GM18858 (cell line): Measurements from ENCODE around the gene ITGA2.
"Not testable (repeated sequence)": the region's sequence is repeated elsewhere in the genome, so short reads cannot be mapped to it uniquely, and the experiment has no call there.

ENCODE experiments used
- ATAC-seq: cut with Tn5 transposase; IDR thresholded peaks from one replicate; pipeline ENCODE4 v1.9.1; 2021; ENCODE audit not compliant: unreplicated experiment

ITGA2 gene

DNA sequence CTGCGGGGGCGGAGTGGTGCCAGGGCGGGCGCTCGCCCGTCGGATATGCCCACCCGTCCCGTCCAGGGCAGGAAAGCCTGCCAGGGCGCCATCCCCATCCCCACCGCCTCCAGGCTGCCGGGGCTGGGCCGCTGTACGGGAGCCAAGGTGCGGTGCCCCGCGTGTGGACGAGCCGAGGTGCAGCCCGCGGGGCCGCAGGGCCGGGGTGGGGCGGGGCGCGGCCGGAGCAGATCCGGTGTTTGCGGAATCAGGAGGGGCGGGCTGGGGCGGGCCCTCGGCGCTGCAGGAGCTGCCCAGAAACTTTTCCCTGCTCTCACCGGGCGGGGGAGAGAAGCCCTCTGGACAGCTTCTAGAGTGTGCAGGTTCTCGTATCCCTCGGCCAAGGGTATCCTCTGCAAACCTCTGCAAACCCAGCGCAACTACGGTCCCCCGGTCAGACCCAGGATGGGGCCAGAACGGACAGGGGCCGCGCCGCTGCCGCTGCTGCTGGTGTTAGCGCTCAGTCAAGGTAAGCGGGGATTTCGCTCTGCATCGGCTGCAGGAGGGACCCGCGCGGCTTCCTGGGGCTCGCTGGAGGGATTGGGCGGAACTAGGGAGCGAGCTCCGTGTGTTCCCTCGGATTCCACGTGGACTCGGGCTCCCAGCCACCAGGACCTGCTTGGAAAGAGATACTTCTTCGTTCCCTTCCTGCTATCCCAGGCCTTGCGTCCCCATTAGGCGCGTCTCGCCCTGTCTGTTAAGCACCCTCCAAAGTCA is at the start of gene ITGA2:
TSS of gene ITGA2 (plus strand) at position 328 of the 756 bp plus-strand sequence. CDS start at position 445, 117 bp downstream.
- no peak for ATAC-seq

DNA sequence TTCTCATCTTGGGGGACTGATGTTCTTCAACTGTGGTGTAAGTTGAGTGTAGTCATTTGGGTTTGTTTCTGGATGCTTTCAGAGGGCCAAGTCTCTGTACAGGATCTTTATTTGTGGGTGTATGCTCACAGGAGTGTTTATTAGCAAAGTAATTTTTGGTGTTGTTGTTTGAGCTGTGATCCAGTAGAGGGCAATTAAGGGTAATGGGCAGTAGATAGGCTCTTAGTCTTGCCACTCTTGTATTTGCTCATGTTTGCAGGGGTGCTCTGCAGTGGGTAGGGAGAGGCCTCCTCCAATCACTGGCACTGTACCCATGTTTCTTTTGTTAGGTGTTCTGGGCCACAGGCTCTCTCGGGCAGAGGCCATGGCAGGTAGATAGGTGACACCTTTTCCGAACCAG is 45.9 kb upstream of the ITGA2 start:
- peak; percentile 52 for ATAC-seq

DNA sequence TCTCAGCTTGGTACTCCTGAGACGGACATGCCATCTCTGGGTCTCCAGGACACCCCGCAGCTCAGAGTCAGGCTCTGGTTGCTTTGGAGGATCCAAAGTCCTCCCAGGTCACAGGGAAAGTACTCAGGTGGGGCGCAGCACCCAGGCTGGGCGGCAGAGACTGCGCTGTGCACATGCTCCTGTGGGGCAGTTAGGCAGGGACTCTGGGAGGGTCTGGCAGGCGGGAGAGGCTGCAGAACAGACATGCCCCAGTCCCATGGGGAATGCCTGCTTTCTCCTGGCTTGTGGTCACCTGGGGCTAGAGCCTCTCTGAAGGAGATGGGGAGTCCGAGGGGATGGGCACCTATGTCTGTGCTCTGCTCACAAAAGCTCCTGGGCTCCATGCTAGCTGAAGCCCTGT is 45.3 kb upstream of the ITGA2 start:
- ATAC-seq = no peak

DNA sequence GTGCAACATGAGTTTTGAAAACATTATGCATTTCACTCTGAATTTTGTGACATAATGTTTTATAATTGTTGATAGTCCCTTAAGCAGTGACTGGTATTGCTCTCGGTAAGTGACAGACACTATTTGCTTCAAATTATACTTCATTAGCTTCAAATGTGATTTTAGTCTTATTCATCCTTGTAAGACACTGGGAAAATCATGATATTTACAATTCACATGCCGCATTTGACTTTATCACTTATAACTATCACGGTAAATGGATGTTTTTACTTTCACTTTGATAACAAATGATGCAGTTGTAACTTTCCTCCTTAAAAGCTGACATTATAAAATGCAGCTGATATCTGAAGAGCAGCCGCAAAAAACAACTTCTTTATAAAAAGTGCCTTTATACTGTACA is 44.1 kb upstream of the ITGA2 start:
- no peak for ATAC-seq

DNA sequence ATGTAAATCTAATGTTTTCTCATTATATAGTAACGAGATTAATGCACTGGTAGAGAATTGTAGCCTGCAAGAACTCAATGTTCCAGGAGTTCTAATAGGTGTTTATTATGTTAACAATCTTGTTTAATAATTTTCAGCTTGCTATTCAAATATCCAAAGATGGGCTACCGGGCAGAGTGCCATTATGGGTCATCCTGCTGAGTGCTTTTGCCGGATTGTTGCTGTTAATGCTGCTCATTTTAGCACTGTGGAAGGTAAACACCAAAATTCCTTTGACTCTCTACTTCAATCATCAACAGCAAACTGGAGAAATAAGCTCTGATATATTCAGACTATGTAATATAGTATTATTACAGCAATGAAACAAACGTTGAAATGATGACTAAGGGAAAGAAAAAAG is 41.9 kb upstream of the ITGA2 start:
- ATAC-seq = no peak

DNA sequence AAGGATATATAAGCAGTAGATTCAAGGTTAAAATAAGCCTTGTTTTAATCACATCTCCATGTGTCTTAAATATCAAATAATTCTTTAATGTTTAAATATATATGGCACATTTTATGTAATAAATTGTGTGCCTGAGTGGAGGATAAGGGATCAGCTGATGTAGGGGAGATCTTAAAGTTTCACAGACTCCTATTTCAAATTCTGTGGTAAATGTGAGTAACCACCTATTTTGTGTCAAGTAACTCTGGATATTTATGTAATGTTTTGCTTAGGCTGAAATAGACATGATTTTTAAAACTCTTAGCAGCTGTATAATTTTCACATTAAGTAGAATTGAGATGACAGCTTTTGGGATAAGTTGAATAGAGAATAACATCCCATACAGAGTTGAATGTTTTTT is 41.3 kb upstream of the ITGA2 start:
- no peak for ATAC-seq

DNA sequence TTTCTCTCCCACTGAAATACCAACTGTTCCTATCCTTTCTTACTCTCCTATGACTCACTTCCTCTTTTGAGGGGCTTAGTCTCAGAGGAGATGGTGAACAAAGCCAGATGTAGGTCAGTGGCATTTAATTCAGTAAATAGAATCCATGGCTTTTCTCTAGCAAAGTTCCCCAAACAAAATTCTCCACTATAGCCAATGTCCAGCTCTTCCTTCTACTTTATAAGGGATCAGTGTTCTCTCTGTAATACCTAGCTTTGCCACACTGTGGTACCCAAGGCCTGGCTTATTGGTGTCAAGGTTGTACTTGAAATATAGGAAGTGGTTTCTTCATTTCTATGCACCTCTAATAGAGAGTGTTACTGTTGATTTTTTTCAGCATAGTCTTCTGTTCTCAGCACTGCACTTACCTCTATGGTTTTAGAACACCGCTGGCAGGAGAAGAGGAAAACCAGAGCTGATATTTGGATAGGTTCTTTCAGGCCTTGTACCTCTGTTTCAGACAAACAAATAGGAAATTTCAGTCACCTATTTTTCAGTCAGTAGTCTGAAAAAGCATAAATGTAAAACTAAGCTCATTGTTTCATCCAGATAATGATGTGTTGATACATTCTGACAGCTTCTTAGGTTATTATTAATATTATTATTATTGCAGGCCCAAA is 40.6 kb upstream of the ITGA2 start:
- ATAC-seq = peak; percentile 99

DNA sequence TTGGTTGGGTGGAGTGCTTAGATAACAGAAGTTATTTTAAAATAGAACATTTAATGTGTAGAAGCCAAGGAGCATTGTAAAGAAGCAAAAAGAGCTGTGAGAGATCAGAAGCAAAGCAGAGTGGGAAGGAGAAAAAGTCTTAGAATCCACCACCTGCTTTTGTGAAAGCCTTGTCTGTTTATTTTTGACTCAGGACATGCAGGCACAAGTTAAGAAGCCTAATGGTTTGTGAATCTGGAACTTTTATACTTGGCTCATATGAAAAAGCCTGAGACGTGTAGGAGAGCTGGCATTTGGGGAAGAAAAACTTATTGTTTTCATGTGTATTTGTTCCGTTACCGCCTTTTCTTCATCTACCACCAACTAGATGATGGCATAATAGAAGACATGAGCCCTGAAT is 38.5 kb upstream of the ITGA2 start:
- no peak for ATAC-seq

DNA sequence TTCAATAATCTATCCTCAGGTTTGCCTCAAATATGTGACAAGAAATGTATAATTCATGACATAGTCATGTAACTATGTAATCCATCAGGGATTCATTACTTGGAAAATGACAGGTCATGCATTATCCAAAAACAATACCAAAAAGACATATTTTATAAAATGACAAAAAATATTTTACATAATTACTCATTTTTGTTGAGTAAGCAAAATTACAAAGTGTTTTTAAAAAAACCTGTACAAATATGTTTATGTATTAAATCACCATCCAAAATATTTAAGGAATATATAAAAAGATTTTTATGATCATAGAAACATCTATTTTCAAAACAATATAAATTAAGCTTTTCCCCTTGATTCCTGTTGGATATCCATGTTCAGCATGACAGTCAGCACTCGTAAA is 36.7 kb upstream of the ITGA2 start:
- ATAC-seq = no peak

DNA sequence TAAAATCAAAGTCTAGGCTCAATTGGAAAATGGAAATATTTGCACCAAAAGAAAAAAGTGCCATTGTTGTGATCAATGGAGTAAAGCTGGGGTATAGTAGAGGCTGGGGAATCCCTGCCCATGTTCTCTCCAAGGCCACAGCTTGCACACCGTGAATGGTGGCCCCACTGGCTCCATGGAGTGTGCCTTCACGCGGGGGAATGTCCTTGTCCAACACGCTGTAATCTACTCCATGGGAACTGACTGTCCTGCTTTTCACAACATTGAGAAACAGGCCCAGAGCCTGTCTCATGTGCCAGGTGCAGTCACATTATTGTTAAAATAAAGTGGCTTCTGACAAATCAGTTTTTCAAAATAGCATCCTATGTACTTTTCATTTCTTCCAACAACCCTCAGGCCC is 33.1 kb upstream of the ITGA2 start:
- no peak for ATAC-seq

DNA sequence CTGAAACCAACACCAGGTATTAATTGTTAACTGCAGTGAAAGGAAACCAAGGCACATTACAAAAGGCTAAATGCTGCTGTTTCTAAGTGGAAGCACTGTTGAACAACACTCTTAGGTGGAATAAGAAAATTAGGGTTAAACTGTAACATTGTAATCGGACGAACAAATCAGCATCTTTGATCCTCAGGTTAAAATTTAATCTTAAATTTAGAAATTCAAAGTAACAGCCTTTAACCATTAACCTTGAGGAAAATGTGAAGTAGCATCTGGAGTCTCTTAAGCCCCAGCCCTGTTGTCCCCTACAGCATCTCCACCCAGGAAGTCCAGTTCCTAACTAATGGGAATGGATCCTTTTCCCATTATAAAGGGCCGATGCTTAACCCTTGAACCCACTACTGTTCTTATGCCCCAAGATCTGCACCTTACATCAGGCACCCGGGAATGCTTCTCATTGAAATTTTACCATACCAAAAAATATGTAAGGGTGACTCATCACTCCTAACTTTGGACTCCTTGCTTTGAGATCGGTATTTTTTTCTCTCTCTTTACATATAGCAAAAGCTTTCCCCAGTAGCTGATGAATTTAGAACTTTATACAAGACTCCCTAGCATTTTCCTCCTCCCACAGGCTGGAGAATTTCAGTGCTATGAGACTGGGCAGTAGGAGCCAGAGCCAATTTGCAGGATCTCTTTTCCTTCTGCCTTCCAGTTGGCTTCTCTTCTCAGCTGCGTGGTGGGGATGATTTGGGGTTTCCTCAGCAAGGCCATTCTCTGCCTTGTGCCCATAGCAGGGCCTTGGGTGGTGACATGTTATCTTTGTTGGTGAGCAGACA is 32.0 kb upstream of the ITGA2 start:
- peak; percentile 60 for ATAC-seq

DNA sequence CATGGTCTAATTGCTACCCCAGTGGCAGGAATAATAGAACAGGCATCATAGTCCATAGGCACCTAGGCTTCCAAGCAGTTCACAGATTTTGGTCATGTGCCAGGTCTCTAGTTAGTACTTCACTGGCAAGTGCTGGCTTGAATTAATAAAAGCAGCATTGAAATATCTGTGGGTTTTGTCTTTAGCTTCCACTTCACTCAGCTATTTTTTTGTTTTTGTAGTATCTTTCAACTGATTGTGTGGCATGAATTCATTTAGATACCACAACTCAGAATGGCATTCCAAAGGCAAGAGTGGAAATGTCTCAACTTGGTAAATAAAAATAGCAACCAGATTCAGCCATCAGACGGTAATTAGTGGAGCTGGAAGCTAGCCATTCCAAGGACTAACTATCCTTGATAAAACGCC is 27.9 kb upstream of the ITGA2 start:
- no peak for ATAC-seq

DNA sequence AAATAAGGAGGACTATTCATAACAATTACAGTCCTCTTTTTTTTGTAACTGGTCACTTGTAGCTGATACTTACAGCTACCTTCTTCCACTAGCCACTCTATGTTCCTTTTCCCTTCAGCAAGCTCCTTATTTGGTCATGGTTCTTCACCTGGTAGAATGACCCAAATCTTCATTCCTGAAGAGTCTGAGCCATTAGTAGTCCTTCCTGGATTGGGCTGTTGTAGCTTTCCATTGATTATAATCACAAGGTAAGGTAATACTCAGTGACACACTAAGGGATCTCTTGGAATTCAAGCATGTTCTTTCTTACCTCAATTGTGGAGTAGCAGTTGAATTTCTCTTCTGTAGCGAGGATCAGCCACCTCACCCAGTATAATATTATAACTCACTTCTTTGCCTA is 25.5 kb upstream of the ITGA2 start:
- no peak for ATAC-seq

DNA sequence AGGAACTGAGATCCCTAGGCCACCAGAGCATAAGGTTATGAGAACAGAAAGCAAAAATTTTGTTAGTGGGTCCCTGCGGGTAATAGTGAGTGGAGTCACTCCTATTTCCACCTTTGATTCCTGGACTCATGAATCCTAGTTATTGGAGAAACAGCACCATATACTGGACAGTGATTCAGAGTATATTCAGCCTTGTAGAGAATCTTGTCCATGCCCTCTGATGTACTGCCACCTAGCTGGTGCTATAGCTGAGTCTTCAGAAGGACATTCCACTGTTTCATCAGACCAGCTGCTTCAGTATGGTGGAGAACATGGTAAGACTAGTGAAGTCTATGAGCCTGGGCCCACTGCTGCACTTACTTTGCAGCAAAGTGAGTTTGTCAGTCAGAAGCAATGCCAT is 25.0 kb upstream of the ITGA2 start:
- ATAC-seq = no peak

DNA sequence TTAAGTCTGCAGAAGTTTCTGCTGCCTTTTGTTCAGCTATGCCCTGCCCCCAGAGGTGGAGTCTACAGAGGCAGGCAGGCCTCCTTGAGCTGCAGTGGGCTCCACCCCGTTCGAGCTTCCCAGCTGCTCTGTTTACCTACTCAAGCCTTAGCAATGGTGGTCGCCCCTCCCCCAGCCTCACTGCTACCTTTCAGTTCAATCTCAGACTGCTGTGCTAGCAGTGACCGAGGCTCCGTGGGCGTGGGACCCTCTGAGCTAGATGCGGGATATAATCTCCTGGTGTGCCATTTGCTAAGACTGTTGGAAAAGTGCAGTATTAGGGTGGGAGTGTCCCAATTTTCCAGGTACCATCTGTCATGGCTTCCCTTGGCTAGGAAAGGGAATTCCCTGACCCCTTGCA is 13.0 kb upstream of the ITGA2 start:
- ATAC-seq = not testable (repeated sequence)

DNA sequence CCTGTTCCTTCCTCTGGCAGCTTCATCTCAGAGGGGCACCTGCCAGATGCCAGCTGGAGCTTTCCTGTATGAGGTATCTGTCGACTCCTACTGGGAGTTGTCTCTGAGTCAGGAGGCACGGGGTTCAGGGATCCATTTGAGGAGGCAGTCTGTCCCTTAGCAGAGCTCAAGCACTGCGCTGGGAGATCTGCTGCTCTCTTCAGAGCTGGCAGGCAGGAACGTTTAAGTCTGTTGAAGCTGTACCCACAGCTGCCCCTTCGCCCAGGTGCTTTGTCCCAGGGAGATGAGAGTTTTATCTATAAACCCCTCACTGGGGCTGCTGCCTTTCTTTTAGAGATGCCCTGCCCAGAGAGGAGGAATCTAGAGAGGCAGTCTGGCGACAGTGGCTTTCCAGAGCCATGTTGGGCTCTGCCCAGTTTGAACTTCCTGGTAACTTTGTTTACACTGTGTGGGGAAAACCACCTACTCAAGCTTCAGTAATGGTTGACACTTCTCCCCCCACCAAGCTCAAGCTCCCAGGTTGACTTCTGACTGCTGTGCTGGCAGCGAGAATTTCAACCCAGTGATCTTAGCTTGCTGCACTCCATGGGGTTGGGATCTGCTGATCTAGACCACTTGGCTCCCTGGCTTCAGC is 11.8 kb upstream of the ITGA2 start:
- no peak for ATAC-seq

DNA sequence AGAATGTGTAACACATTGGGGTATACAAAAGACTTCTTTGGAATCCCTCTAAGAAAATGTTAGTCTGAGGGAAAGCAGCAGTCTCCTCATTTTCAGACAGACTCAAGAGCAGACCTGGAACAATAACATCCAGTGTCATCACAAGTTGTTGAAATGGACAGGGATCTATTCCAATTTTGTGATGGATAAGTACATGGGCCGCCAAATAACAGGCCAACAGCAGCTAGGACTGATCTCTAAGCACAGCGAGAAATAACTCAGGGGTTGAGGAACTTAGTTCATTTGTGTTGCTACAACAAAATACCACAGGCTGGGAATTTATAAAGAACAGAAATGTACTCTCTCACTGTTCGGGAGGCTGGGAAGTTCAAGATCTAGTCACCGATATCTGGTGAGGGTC is 7.6 kb upstream of the ITGA2 start:
- no peak for ATAC-seq

DNA sequence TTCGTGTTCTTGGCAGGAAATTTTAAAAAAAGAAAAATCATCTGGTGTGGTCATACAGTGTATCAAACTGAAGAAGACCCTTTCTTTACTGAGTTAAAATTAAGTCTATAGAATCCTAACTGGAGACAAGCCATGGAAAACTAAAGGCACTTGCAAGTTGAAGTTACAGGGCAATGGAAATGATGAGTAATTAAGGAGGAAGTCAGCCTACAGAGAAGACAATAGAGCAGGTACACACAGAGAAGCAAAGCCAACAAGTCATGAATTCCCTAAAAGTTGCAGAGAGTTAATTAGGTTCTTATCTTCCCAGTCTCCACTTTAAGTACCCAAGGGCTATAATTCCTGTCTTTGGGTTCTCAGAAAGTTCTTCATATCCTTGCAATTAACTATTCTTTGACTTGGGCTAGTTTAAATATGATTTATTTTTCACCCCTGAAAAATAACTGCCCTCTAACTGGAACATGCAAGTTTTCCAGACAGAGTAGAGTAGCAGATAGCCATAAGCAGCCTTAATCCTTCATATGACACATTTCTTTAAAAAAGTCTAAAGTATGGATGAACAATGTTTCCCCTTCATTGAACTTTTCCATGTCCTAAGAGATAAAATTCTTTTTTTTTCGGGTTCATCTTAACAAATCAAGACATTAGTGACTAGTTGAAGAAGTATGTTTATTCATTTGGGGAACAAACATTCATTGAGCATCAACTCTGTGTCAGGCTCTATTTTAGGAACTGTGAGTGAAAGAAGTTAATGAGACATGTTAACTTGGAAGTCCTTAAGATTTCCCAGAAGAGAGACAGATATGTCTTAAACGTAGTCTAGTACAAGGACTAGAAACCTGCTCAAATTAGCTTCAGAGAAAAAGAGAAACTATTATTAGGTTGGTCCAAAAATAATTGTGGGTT is 5.2 kb upstream of the ITGA2 start:
- no peak for ATAC-seq

DNA sequence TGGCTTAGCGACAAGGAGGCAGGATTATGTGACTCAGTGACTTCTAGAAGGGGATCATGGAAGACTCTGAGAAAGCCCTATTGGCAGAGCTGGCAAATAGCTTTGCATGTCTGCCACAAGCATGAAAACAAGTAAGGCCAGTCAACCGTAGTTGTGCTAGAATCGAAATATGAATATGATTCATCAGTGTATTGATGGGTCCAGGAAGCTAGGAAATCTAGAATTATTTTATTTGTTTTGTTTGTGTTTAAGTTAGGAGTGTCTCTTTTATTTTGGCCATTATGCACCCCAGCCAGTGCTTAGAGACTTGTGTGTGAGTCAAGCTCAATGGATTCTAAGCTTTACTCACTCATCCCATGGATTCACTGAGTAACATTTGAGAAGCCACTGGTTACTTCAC is 3.8 kb upstream of the ITGA2 start:
- ATAC-seq = peak; percentile 50

DNA sequence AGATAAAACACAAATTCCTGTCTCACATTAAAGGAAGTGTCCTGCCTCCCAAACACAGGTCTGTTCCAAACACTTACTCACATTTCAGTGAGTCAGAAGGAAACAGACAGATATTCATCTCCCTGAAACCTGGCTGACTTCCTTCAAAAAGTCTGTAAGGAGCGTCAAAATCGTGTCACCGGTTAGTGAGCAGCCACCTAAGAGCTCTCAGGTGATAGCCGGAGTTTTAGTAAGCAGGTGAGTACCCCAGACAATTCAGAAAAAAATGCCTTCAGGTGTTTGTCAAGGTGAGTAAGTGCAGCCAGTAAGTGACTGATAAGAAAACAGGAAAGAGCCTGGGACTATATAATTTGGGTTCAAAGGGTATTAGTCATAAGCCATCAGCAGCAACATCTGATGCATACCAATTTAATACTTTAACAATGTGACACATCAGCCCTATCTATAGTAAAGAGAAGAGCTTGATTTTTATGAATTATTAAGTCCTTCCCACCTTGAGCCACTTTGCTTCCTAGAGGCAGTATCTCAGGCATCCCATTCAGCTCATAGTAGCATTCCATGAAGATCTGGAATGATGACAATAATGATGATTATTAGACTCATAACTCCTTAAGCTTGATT is 1.3 kb upstream of the ITGA2 start:
- ATAC-seq = no peak
